Astrocyte of the spinal cord (primary cell): Measurements from ENCODE around the gene LRRC75A.
"Not testable (repeated sequence)": the region's sequence is repeated elsewhere in the genome, so short reads cannot be mapped to it uniquely, and the experiment has no call there.

Experiments
- DNase-seq: peaks from one replicate; pipeline ENCODE4 v3.0.0; 2011; ENCODE audit warnings: low read depth, low spot score
- H3K4me3 ChIP-seq: 2 replicates; pipeline ENCODE4 v1.5.1; 2011; ENCODE audit warnings: low read depth, mild to moderate bottlenecking, low read length, moderate library complexity
- CTCF ChIP-seq: IDR thresholded peaks from 2 replicates; pipeline ENCODE4 v1.5.1; 2012; ENCODE audit warnings: low read depth, mild to moderate bottlenecking, low read length, inconsistent platforms
- in situ Hi-C: cut with HindIII; loops from 2 replicates; pipeline ENCODE4 v1.10.0; 2017; ENCODE audit warnings: low sequenced_read_pairs

Gene LRRC75A

GRCh38 chr17:16491703-16492612, at the start of gene LRRC75A:
LRRC75A (minus strand) TSS chr17:16492193; CDS start chr17:16491990, 203 bp downstream.
- H3K4me3 ChIP-seq, result peak within 1 kb of the TSS; percentile 29

GRCh38 chr17:16537130-16537458, 45.1 kb upstream of the LRRC75A start:
- DNase-seq, result no peak
- no peak for TF ChIP-seq CTCF
- in situ Hi-C loops, result no loop called here
- no peak overlapping the region for H3K4me3 ChIP-seq

More at GRCh38 chr17:16491703-16492612, at the start of gene LRRC75A:
- no peak for TF ChIP-seq CTCF
- no peak for DNase-seq
- in situ Hi-C loops, result no loop called here

GRCh38 chr17:16534236-16534635, 42.2 kb upstream of the LRRC75A start:
- DNase-seq, result no peak
- in situ Hi-C loops, result no loop called here
- H3K4me3 ChIP-seq, result no peak overlapping the region
- TF ChIP-seq CTCF, result no peak

- no peak for DNase-seq
- in situ Hi-C loops, result no loop called here
- TF ChIP-seq CTCF, result no peak
- H3K4me3 ChIP-seq, result no peak overlapping the region
These were observed 37.9 kb upstream of the LRRC75A start for GRCh38 chr17:16529906-16530305.

- in situ Hi-C loops, result no loop called here
- TF ChIP-seq CTCF, result no peak
- H3K4me3 ChIP-seq, result no peak overlapping the region
- DNase-seq, result no peak
These were observed 35.3 kb upstream of the LRRC75A start for GRCh38 chr17:16527298-16527697.

GRCh38 chr17:16525556-16525955, 33.6 kb upstream of the LRRC75A start:
- in situ Hi-C loops, result not testable (repeated sequence)

More at GRCh38 chr17:16525556-16525955, 33.6 kb upstream of the LRRC75A start:
- peak; percentile 12 for TF ChIP-seq CTCF
- not testable (repeated sequence) for H3K4me3 ChIP-seq, DNase-seq
